ENCODE measurements around the gene OR4C12. TPM values are rescaled to one million over a fixed set of nuclear protein-coding genes. Genes with fewer than 3 reads are reported as not detected.
"Not testable (repeated sequence)": the region's sequence is repeated elsewhere in the genome, so short reads cannot be mapped to it uniquely, and the experiment has no call there.

OR4C12 gene
- total RNA-seq (not detected in 2 replicates), polyA plus RNA-seq (not detected in 2 replicates)

GRCh38 chr11:49982435-49982834, at the start of gene OR4C12:
Gene OR4C12, minus strand, starts transcription at chr11:49982535. Its CDS starts 34 bp downstream, at chr11:49982501.
- not testable (repeated sequence) for H3K4me3 ChIP-seq; H3K4me1 ChIP-seq (ENCODE audit: low read depth); H3K36me3 ChIP-seq; H3K27me3 ChIP-seq; H3K27ac ChIP-seq; H3K9me3 ChIP-seq (ENCODE audit: low read depth); DNase-seq (ENCODE audit: low read depth in 1 of 2, low spot score in 1 of 2)

GRCh38 chr11:50030193-50030592, 47.9 kb upstream of the OR4C12 start:
- no peak overlapping the region for H3K27ac ChIP-seq
- no peak for DNase-seq (ENCODE audit: low read depth in 1 of 2, low spot score in 1 of 2)
- H3K4me3 ChIP-seq: no peak overlapping the region
- H3K27me3 ChIP-seq: no peaks in the 10 kb centered on the region
- TF ChIP-seq CTCF (IDR thresholded peaks at IDR 0.05; ENCODE audit: low read depth, low read length): no peak
- no peaks in the 10 kb centered on the region for H3K9me3 ChIP-seq (ENCODE audit: low read depth)
- H3K4me1 ChIP-seq (ENCODE audit: low read depth): no peaks in the 10 kb centered on the region
- H3K36me3 ChIP-seq: no peaks in the 10 kb centered on the region

GRCh38 chr11:49995565-49995964, 13.2 kb upstream of the OR4C12 start:
- DNase-seq (ENCODE audit: low read depth in 1 of 2, low spot score in 1 of 2): peak; percentile 0 to 49
- Histone ChIP-seq H3K36me3 (no peaks in the 10 kb centered on the region), H3K9me3 (ENCODE audit: low read depth) (peaks cover 2% of the 10 kb centered on the region), H3K4me3 (no peak overlapping the region), H3K4me1 (ENCODE audit: low read depth) (no peaks in the 10 kb centered on the region), H3K27me3 (no peaks in the 10 kb centered on the region), H3K27ac (no peak overlapping the region)
- peak; percentile 32 for TF ChIP-seq CTCF (IDR thresholded peaks at IDR 0.05; ENCODE audit: low read depth, low read length)

DNA sequence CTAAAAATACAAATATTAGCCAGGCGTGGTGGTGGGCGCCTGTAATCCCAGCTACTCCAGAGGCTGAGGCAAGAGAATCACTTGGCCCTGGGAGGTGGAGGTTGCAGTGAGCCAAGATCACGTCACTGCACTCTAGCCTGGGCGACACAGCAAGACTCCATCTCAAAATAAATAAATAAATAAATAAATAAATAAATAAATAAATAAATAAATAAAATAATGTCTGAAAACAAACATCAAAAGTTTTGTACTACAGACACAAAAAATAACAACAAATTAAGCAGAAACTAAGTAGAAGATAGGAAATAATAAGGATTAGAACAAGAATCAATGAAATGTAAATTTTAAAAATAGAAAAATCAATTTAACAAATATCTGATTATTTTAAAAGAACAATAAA, 8.9 kb downstream of the OR4C12 start:
- not testable (repeated sequence) for H3K4me1 ChIP-seq (ENCODE audit: low read depth); H3K27ac ChIP-seq; DNase-seq (ENCODE audit: low read depth in 1 of 2, low spot score in 1 of 2); H3K9me3 ChIP-seq (ENCODE audit: low read depth); H3K27me3 ChIP-seq; H3K36me3 ChIP-seq; H3K4me3 ChIP-seq

DNA sequence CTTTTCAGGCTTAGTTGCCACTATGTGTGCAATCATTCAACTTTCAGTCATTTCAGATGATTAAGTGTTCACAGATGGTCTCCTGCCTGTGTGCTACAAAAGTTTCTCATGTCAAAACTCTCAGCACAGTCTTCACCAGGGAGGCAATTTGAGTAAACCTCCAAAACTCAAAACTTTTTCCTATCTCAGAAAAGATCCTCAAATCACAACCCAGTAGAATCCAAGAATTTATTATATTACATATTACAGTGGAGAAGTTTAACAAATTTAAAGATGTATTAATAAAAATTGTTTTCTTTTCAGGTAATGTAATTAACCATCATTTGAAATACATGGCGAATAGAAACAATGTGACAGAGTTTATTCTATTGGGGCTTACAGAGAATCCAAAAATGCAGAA, 30.2 kb downstream of the OR4C12 start, which contains the start of gene OR4C13:
TSS of gene OR4C13 (plus strand) at position 301 of the 400 bp plus-strand sequence. CDS start at position 333, 32 bp downstream.
- Histone ChIP-seq H3K4me1 (ENCODE audit: low read depth) (no peaks in the 10 kb centered on the region), H3K36me3 (no peaks in the 10 kb centered on the region), H3K9me3 (ENCODE audit: low read depth) (no peaks in the 10 kb centered on the region), H3K4me3 (no peak within 1 kb of the TSS), H3K27me3 (no peaks in the 10 kb centered on the region), H3K27ac (no peak within 1 kb of the TSS)
- DNase-seq (ENCODE audit: low read depth in 1 of 2, low spot score in 1 of 2): no peak
- TF ChIP-seq CTCF (IDR thresholded peaks at IDR 0.05; ENCODE audit: low read depth, low read length): no peak

DNA sequence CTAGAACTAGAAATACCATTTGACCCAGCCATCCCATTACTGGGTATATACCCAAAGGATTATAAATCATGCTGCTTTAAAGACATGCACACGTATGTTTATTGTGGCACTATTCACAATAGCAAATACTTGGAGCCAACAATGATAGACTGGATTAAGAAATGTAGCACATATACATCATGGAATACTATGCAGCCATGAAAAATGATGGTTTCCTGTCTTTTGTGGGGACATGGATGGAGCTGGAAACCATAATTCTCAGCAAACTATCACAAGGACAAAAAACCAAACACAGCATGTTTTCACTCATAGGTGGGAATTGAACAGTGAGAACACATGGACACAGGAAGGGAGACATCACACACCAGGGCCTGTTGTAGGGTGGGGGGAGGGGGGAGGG, 33.6 kb downstream of the OR4C12 start:
- not testable (repeated sequence) for DNase-seq (ENCODE audit: low read depth in 1 of 2, low spot score in 1 of 2); H3K36me3 ChIP-seq; H3K4me1 ChIP-seq (ENCODE audit: low read depth); H3K27me3 ChIP-seq; H3K27ac ChIP-seq; H3K4me3 ChIP-seq; H3K9me3 ChIP-seq (ENCODE audit: low read depth)

Other genes with a start within 250 kb of the OR4C12 start
- gene OR4C13, start 30.1 kb downstream of the OR4C12 start, total RNA-seq: not detected in 2 replicates
- gene OR4C13, start 30.1 kb downstream of the OR4C12 start, polyA plus RNA-seq: not detected in 2 replicates
- gene OR4C45, start 50.3 kb upstream of the OR4C12 start, total RNA-seq: not detected in 2 replicates
- not detected in 2 replicates for gene OR4C45, start 50.3 kb upstream of the OR4C12 start, polyA plus RNA-seq

All from cardiac muscle cell (in vitro differentiated cells and primary cell).